Measurements from ENCODE around the gene COL19A1. TPM values are rescaled to one million over a fixed set of nuclear protein-coding genes. Genes with fewer than 3 reads are reported as not detected.

COL19A1 gene
- total and polyA plus RNA-seq, 9 of the 15 experiments (the other 6 are each of a cell fraction or from before 2014, with no cell fraction given), result not detected

- TF ChIP-seq, protein P1, sequence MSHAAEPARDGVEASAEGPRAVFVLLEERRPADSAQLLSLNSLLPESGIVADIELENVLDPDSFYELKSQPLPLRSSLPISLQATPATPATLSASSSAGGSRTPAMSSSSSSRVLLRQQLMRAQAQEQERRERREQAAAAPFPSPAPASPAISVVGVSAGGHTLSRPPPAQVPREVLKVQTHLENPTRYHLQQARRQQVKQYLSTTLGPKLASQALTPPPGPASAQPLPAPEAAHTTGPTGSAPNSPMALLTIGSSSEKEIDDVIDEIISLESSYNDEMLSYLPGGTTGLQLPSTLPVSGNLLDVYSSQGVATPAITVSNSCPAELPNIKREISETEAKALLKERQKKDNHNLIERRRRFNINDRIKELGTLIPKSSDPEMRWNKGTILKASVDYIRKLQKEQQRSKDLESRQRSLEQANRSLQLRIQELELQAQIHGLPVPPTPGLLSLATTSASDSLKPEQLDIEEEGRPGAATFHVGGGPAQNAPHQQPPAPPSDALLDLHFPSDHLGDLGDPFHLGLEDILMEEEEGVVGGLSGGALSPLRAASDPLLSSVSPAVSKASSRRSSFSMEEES (CRISPR knock-in tag; IDR thresholded peaks at IDR 0.05), result no peak
- TF ChIP-seq, protein P2, sequence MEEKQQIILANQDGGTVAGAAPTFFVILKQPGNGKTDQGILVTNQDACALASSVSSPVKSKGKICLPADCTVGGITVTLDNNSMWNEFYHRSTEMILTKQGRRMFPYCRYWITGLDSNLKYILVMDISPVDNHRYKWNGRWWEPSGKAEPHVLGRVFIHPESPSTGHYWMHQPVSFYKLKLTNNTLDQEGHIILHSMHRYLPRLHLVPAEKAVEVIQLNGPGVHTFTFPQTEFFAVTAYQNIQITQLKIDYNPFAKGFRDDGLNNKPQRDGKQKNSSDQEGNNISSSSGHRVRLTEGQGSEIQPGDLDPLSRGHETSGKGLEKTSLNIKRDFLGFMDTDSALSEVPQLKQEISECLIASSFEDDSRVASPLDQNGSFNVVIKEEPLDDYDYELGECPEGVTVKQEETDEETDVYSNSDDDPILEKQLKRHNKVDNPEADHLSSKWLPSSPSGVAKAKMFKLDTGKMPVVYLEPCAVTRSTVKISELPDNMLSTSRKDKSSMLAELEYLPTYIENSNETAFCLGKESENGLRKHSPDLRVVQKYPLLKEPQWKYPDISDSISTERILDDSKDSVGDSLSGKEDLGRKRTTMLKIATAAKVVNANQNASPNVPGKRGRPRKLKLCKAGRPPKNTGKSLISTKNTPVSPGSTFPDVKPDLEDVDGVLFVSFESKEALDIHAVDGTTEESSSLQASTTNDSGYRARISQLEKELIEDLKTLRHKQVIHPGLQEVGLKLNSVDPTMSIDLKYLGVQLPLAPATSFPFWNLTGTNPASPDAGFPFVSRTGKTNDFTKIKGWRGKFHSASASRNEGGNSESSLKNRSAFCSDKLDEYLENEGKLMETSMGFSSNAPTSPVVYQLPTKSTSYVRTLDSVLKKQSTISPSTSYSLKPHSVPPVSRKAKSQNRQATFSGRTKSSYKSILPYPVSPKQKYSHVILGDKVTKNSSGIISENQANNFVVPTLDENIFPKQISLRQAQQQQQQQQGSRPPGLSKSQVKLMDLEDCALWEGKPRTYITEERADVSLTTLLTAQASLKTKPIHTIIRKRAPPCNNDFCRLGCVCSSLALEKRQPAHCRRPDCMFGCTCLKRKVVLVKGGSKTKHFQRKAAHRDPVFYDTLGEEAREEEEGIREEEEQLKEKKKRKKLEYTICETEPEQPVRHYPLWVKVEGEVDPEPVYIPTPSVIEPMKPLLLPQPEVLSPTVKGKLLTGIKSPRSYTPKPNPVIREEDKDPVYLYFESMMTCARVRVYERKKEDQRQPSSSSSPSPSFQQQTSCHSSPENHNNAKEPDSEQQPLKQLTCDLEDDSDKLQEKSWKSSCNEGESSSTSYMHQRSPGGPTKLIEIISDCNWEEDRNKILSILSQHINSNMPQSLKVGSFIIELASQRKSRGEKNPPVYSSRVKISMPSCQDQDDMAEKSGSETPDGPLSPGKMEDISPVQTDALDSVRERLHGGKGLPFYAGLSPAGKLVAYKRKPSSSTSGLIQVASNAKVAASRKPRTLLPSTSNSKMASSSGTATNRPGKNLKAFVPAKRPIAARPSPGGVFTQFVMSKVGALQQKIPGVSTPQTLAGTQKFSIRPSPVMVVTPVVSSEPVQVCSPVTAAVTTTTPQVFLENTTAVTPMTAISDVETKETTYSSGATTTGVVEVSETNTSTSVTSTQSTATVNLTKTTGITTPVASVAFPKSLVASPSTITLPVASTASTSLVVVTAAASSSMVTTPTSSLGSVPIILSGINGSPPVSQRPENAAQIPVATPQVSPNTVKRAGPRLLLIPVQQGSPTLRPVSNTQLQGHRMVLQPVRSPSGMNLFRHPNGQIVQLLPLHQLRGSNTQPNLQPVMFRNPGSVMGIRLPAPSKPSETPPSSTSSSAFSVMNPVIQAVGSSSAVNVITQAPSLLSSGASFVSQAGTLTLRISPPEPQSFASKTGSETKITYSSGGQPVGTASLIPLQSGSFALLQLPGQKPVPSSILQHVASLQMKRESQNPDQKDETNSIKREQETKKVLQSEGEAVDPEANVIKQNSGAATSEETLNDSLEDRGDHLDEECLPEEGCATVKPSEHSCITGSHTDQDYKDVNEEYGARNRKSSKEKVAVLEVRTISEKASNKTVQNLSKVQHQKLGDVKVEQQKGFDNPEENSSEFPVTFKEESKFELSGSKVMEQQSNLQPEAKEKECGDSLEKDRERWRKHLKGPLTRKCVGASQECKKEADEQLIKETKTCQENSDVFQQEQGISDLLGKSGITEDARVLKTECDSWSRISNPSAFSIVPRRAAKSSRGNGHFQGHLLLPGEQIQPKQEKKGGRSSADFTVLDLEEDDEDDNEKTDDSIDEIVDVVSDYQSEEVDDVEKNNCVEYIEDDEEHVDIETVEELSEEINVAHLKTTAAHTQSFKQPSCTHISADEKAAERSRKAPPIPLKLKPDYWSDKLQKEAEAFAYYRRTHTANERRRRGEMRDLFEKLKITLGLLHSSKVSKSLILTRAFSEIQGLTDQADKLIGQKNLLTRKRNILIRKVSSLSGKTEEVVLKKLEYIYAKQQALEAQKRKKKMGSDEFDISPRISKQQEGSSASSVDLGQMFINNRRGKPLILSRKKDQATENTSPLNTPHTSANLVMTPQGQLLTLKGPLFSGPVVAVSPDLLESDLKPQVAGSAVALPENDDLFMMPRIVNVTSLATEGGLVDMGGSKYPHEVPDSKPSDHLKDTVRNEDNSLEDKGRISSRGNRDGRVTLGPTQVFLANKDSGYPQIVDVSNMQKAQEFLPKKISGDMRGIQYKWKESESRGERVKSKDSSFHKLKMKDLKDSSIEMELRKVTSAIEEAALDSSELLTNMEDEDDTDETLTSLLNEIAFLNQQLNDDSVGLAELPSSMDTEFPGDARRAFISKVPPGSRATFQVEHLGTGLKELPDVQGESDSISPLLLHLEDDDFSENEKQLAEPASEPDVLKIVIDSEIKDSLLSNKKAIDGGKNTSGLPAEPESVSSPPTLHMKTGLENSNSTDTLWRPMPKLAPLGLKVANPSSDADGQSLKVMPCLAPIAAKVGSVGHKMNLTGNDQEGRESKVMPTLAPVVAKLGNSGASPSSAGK (IDR thresholded peaks at IDR 0.05), result no peak
- no peak for TF ChIP-seq ZNF263 (CRISPR knock-in tag; IDR thresholded peaks at IDR 0.05; ENCODE audit: borderline replicate concordance)
- no peak for TF ChIP-seq E2F3 (CRISPR knock-in tag; IDR thresholded peaks at IDR 0.05)
- TF ChIP-seq JUND (IDR thresholded peaks at IDR 0.05; ENCODE audit: borderline replicate concordance, low read depth, low read length), result no peak
- no peak for TF ChIP-seq JUND (tag; IDR thresholded peaks at IDR 0.05; ENCODE audit: borderline replicate concordance, low read depth, low read length)
Observed at GRCh38 chr6:70221025-70221714, 354.8 kb downstream of the COL19A1 start (continued).
